A549 treated with RU486 at 1 μM for 4 hours (cell line): ENCODE data around the gene C10orf62. TPM values are rescaled to one million over a fixed set of nuclear protein-coding genes. Genes with fewer than 3 reads are reported as not detected.

ENCODE experiments used
- total RNA-seq: library from RNA; stranded (reverse); fragments of 200-300 nt; extraction: Qiagen RNA extraction; gene quantifications from 5 replicates; pipeline ENCODE4 v1.2.3, GENCODE V29; 2022; ENCODE audit warnings: low read depth

Gene C10orf62
- not detected in 5 replicates for total RNA-seq

GRCh38 chr10:97589479-97589878 lies at the start of gene C10orf62:
TSS of gene C10orf62 (plus strand) at chr10:97589721. CDS start at chr10:97589898, 177 bp downstream.

GRCh38 chr10:97572214-97572989 lies 17.1 kb upstream of the C10orf62 start, which contains the start of gene ANKRD2:
TSS of gene ANKRD2 (plus strand) at chr10:97572779. CDS start at chr10:97572789, 10 bp downstream.

GRCh38 chr10:97584060-97584797 lies 5.3 kb upstream of the C10orf62 start, which contains the start of gene HOGA1:
TSS of gene HOGA1 (plus strand) at chr10:97584389. CDS start at chr10:97584704, 315 bp downstream.

GRCh38 chr10:97632949-97633884 lies 43.7 kb downstream of the C10orf62 start, which contains the start of gene MORN4:
TSS of gene MORN4 (minus strand) at chr10:97633500. CDS start at chr10:97619653, 13,847 bp downstream.

GRCh38 chr10:97640174-97640867 lies 50.8 kb downstream of the C10orf62 start, which contains the start of gene PI4K2A:
TSS of gene PI4K2A (plus strand) at chr10:97640671. CDS start at chr10:97640743, 72 bp downstream.

Other genes starting within 250 kb of the C10orf62 start
- gene RRP12, start 188.4 kb upstream of the C10orf62 start, total RNA-seq = 52.6 to 75.2 TPM (median 61.0 TPM) in 5 replicates
- 555 to 637 TPM (median 622 TPM) in 5 replicates for gene PGAM1, start 163.5 kb upstream of the C10orf62 start, total RNA-seq
- gene EXOSC1, start 143.7 kb upstream of the C10orf62 start, total RNA-seq = 53.0 to 60.6 TPM (median 54.2 TPM) in 5 replicates
- gene ZDHHC16, start 143.5 kb upstream of the C10orf62 start, total RNA-seq = 42.8 to 52.3 TPM (median 50.0 TPM) in 5 replicates
- gene MMS19, start 91.3 kb upstream of the C10orf62 start, total RNA-seq = 40.8 to 46.0 TPM (median 44.2 TPM) in 5 replicates
- gene UBTD1, start 90.8 kb upstream of the C10orf62 start, total RNA-seq = 13.2 to 19.6 TPM (median 18.9 TPM) in 5 replicates
- 2.8 to 6.8 TPM (median 4.4 TPM) in 5 replicates for gene ANKRD2, start 16.9 kb upstream of the C10orf62 start, total RNA-seq
- 0.83 to 1.7 TPM (median 0.93 TPM) in 5 replicates for gene HOGA1, start 5.3 kb upstream of the C10orf62 start, total RNA-seq
- gene MORN4, start 43.8 kb downstream of the C10orf62 start, total RNA-seq = 6.1 to 7.9 TPM (median 6.8 TPM) in 5 replicates
- 26.1 to 29.6 TPM (median 28.8 TPM) in 5 replicates for gene PI4K2A, start 51.0 kb downstream of the C10orf62 start, total RNA-seq
- gene AVPI1, start 97.5 kb downstream of the C10orf62 start, total RNA-seq = 57.9 to 112 TPM (median 85.8 TPM) in 5 replicates
- 36.5 to 45.4 TPM (median 39.9 TPM) in 5 replicates for gene MARVELD1, start 124.0 kb downstream of the C10orf62 start, total RNA-seq
- gene ZFYVE27, start 147.4 kb downstream of the C10orf62 start, total RNA-seq = 19.5 to 25.5 TPM (median 24.7 TPM) in 5 replicates
- 1.9 to 2.5 TPM (median 2.3 TPM) in 5 replicates for gene SFRP5, start 182.3 kb downstream of the C10orf62 start, total RNA-seq